IMR-90 (cell line): ENCODE results near the gene GRB10.

Experiments used
- BHLHE40 ChIP-seq: fragments of 150-350 bp; IDR thresholded peaks from 2 replicates; pipeline ENCODE4 v1.6.1; 2016; ENCODE audit warnings: mild to moderate bottlenecking, low read depth, low read length
- TF ChIP-seq, protein P1 (sequence below): conservative IDR thresholded peaks from 2 replicates; pipeline ENCODE4 v1.5.1; 2012; ENCODE audit warnings: mild to moderate bottlenecking, low read depth, low read length, improper control_type of control experiment

- TF ChIP-seq, protein P1, sequence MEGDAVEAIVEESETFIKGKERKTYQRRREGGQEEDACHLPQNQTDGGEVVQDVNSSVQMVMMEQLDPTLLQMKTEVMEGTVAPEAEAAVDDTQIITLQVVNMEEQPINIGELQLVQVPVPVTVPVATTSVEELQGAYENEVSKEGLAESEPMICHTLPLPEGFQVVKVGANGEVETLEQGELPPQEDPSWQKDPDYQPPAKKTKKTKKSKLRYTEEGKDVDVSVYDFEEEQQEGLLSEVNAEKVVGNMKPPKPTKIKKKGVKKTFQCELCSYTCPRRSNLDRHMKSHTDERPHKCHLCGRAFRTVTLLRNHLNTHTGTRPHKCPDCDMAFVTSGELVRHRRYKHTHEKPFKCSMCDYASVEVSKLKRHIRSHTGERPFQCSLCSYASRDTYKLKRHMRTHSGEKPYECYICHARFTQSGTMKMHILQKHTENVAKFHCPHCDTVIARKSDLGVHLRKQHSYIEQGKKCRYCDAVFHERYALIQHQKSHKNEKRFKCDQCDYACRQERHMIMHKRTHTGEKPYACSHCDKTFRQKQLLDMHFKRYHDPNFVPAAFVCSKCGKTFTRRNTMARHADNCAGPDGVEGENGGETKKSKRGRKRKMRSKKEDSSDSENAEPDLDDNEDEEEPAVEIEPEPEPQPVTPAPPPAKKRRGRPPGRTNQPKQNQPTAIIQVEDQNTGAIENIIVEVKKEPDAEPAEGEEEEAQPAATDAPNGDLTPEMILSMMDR, result peak; percentile 45
- TF ChIP-seq BHLHE40, result no peak
Observed at GRCh38 chr7:50782375-50783208, at the start of gene GRB10.
